Astrocyte (in vitro differentiated cells and primary cell): Measurements from ENCODE around the gene SMTN.

Source experiments
- CTCF ChIP-seq: IDR thresholded peaks from 2 replicates; pipeline ENCODE4 v1.5.1; 2011; ENCODE audit warnings: low read depth, mild to moderate bottlenecking, inconsistent platforms, low read length, moderate library complexity; ENCODE audit not compliant: insufficient read depth
- EZH2 ChIP-seq: IDR thresholded peaks from 2 replicates; pipeline ENCODE4 v1.6.1; 2012; ENCODE audit warnings: mild to moderate bottlenecking, low read length, inconsistent platforms; ENCODE audit not compliant: insufficient read depth

GRCh38 chr22:31143537-31143936 is 62.4 kb downstream of the SMTN start:
- TF ChIP-seq CTCF (no peak), EZH2 (no peak)
